DMS 273 treated with DMSO at 0.1 percent for 48 hours (cell line): ENCODE measurements around the gene EVI2A.

ENCODE experiments used
- DNase-seq: peaks from one replicate; lab custom pipeline; 2025; lab: John Stamatoyannopoulos, UW

The EVI2A gene

DNA sequence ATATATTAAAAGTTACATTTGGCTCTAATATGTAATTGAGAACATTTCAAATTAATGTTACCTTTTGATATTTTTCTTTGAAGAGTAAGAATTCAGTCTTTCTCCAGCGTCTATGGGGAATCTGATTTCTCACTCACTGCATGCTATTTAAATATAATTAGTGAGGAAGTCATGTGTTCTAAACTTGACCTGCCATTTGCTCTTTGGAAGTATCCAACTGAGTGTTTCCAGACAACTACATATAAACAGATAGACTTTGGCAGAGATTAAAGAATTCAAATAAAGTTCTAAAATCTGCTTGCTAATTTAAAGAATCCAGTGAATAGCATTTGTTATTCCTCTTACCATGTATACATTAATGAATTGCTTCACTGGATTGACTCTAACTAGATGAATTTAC is 47.9 kb downstream of the EVI2A start:
- DNase-seq = no peak

GRCh38 chr17:31272803-31273202 is 48.6 kb downstream of the EVI2A start:
- DNase-seq = no peak

GRCh38 chr17:31272236-31272635 is 49.2 kb downstream of the EVI2A start:
- no peak for DNase-seq

DNA sequence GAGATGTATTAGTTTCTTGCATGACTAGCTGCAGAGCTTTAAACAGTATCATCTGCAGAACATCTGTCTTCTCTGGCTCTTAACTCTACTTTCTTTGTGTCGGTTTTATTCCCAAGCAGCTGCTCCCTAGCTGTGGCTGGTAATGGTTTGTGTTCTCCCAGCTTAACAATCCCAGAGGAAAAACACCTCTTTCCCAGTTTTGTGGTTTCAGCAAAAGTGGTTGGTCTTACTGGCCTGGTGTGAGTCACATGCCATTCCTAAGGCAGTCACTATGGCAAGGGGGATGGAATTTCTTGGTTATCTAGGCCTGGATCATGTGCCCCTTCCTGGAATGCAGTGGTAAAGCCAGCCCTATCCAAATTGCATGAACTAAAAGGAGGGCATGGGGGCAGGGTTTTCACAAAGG is 51.8 kb downstream of the EVI2A start:
- DNase-seq = no peak

- DNase-seq = no peak
Measured at GRCh38 chr17:31269036-31269577, 52.3 kb downstream of the EVI2A start.
